Neural cell (in vitro differentiated cells): Measurements from ENCODE around the gene PPAT.

ENCODE experiments used
- EP300 ChIP-seq: fragments of 450-650 bp; conservative IDR thresholded peaks from 2 replicates; pipeline ENCODE4 v1.6.1; 2014; ENCODE audit warnings: antibody characterized with exemption, mild to moderate bottlenecking, moderate library complexity; ENCODE audit not compliant: poor library complexity, severe bottlenecking
- EZH2 ChIP-seq: fragments of 200-600, 300-800 bp; shearing (Covaris generic), sonication (generic); IDR thresholded peaks from 2 replicates; pipeline ENCODE4 v1.6.1; 2014; ENCODE audit warnings: antibody characterized with exemption, low read length, borderline replicate concordance, mild to moderate bottlenecking; ENCODE audit not compliant: insufficient read depth, poor library complexity, severe bottlenecking
- POLR2AphosphoS5 ChIP-seq: IDR thresholded peaks from 2 replicates; pipeline ENCODE4 v1.6.1; 2012
- REST ChIP-seq: IDR thresholded peaks from 2 replicates; pipeline ENCODE4 v1.6.1; 2012; ENCODE audit warnings: borderline replicate concordance
- TAF1 ChIP-seq: IDR thresholded peaks from 2 replicates; pipeline ENCODE4 v1.6.1; 2012; ENCODE audit warnings: low read depth
- TF ChIP-seq, protein P1 (sequence below): fragments of 450-650 bp; IDR thresholded peaks from 2 replicates; pipeline ENCODE4 v1.5.1; 2014; ENCODE audit warnings: antibody characterized with exemption, mild to moderate bottlenecking, moderate library complexity; ENCODE audit not compliant: poor library complexity, severe bottlenecking

- TF ChIP-seq, protein P1, sequence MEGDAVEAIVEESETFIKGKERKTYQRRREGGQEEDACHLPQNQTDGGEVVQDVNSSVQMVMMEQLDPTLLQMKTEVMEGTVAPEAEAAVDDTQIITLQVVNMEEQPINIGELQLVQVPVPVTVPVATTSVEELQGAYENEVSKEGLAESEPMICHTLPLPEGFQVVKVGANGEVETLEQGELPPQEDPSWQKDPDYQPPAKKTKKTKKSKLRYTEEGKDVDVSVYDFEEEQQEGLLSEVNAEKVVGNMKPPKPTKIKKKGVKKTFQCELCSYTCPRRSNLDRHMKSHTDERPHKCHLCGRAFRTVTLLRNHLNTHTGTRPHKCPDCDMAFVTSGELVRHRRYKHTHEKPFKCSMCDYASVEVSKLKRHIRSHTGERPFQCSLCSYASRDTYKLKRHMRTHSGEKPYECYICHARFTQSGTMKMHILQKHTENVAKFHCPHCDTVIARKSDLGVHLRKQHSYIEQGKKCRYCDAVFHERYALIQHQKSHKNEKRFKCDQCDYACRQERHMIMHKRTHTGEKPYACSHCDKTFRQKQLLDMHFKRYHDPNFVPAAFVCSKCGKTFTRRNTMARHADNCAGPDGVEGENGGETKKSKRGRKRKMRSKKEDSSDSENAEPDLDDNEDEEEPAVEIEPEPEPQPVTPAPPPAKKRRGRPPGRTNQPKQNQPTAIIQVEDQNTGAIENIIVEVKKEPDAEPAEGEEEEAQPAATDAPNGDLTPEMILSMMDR = no peak
- no peak for TF ChIP-seq REST
- no peak for TF ChIP-seq EZH2
- no peak for TF ChIP-seq POLR2AphosphoS5
- TF ChIP-seq EP300 = no peak
- TF ChIP-seq TAF1 = no peak
These were observed 24.7 kb upstream of the PPAT start for GRCh38 chr4:56460085-56460484.
